NCI-H2081 treated with DMSO at 0.1 percent for 48 hours (cell line): ENCODE results near the gene GPHN.
"Not testable (repeated sequence)": the region's sequence is repeated elsewhere in the genome, so short reads cannot be mapped to it uniquely, and the experiment has no call there.

Experiments
- DNase-seq: peaks from one replicate; lab custom pipeline; 2025; lab: John Stamatoyannopoulos, UW

The GPHN gene

DNA sequence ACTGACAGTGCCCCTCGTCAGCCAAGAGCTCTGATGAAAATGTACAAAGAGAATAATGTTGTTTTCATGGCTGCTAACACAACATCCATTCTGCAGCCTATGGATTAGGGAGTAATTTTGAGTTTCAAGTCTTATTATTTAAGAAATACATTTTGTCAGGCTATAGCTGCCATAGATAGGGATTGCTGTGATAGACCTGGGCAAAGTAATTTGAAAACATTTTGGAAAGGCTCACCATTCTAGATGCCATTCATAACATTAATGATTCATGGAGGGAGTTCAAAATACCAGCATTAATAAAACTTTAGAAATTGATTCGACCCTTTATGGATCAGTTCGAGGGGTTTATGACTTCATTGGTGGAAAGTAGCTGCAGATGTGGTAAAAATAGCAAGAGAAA is 149.8 kb downstream of the GPHN start:
- no peak for DNase-seq

DNA sequence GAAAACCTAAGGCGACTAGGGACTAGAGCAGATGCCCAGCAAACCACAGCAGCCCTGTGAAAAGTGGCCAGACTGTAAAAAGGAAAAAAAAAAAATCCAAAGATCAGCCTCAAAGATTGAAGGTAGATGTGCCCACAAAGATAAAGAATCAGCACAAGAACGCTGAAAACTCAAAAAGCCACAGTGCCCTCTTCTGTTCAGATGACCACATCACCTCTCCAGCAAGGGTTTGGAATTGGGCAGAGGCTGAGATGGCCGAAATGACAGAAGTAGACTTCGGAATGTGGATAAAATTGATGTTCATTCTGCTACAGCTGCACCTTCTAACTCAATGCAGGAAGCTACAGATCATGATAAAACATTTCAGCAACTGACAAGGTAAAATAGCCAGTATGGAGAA is 154.4 kb downstream of the GPHN start:
- DNase-seq, result no peak

DNA sequence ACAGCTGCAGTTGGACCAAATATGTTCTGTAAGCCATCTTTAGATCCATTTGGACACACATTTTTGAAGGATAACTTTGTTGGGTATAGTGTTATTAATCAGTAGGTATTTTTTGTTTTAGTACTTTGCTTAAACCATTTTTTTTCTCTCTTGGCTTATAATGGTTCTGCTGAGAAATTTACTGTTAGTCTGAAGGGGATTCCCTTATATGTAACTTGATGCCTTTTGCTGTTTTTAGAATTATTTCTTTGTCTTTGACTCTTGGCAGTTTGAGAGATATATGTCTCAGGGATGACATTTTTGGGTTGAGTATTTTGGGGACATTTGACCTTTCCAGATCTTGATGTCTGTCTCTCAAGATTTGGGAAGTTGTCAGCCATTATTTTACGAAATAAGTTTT is 169.8 kb downstream of the GPHN start:
- DNase-seq, result no peak

DNA sequence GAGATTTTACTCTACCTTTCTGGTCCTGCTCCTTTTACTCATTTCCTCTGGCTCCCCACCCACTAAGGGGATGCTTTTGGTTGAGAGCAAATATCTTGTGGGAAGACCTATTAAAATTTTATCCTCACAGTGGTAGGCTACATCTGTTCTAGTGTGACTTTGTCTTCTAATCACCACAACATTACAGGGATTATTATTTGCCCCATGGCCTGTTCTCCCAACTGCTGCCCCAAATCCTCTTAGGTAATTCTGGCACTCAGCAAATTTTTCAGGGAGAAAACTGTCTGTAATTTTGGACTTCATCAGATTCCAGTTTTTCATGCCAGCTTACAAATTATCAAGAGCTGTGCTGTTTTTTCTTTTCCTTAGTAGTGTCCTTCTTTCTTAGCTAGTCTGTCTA is 172.3 kb downstream of the GPHN start:
- DNase-seq, result no peak

- DNase-seq, result no peak
These were observed 188.4 kb downstream of the GPHN start for GRCh38 chr14:66696326-66696725.

DNA sequence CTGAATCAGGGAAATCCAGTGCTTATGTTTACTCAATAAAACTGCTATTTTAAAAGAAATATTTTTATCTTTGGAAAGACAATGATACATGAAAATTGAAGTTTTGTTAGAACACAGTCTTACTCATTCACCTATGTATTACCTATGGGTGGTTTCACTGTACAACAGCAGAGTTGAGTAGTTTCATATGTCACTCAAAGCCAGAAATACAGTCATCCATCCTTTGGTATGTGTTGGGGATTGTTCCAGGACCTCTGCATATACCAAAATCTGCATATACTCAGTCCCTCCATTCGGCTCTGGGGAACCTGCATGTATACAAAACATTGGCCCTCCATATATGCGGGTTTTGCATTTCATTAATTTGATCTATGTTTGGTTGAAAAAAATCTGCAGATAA is 190.6 kb downstream of the GPHN start:
- no peak for DNase-seq

DNA sequence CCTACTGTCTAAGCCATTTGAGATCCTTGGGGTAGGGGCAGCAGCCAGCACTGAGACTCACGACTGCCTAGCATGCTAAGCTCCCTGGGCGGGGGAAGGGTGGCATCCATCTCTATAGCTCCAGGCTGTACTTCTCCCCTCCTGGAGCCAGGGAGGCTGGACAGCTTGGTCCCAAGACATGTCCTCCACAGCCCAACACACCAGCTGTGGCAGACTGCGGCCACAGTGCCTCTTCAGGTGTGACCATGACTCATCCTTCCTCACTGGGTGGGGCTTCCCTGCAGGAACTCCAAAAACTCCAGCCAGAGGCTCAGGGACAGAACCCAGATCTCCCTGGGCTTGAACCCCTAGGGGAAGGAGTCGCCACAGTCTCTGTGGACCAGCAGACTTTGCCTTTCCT is 193.9 kb downstream of the GPHN start:
- no peak for DNase-seq

GRCh38 chr14:66708267-66708666 is 200.3 kb downstream of the GPHN start:
- DNase-seq, result no peak

DNA sequence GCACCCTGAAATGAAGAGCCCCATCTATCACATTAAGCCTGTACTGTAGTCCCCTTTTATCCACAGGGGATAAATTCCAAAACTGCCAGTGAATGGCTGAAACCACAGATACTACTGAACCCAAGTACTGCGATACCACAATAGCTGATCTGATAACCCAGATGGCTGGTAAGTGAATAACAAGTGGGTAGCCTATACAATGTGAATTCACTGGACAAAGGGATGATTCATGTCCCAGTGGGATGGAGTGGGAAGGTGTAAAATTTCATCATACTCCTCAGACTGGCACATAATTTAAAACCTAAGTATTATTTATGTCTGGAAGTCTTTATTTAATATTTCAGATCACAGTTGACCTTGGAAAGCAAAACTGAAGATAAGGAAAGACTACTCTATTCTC is 201.3 kb downstream of the GPHN start:
- DNase-seq, result no peak

DNA sequence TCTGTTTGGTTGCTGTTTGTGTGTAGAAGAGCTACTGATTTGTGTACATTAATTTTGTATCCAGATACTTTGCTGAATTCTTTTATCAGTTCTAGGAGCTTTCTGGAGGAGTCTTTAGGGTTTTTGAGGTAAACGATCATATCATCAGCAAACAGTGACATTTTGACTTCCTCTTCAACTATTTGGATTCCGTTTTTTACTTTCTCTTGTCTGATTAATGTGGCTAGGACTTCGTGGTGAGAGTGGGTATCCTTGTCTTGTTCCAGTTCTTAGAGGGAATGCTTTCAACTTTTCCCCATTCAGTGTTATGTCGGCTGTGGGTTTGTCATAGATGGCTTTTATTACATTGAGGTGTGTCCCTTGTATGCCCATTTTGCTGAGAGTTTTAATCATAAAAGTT is 206.3 kb downstream of the GPHN start:
- DNase-seq, result not testable (repeated sequence)

DNA sequence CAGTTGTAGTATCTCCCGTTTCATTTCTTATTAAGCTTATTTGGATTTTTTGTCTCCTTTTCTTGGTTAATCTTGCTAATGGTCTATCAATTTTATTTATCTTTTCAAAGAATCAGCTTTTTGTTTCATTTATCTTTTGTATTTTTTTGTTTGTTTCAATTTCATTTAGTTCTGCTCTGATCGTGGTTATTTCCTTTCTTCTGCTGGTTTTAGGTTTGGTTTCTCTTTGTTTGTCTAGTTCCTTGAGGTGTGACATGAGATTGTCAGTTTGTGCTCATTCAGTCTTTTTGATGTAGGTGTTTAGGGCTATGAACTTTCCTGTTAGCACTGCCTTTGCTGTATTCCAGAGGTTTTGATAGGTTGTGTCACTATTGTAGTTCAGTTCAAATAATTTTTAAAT is 207.4 kb downstream of the GPHN start:
- DNase-seq, result not testable (repeated sequence)

GRCh38 chr14:66716227-66716626 is 208.3 kb downstream of the GPHN start:
- no peak for DNase-seq

DNA sequence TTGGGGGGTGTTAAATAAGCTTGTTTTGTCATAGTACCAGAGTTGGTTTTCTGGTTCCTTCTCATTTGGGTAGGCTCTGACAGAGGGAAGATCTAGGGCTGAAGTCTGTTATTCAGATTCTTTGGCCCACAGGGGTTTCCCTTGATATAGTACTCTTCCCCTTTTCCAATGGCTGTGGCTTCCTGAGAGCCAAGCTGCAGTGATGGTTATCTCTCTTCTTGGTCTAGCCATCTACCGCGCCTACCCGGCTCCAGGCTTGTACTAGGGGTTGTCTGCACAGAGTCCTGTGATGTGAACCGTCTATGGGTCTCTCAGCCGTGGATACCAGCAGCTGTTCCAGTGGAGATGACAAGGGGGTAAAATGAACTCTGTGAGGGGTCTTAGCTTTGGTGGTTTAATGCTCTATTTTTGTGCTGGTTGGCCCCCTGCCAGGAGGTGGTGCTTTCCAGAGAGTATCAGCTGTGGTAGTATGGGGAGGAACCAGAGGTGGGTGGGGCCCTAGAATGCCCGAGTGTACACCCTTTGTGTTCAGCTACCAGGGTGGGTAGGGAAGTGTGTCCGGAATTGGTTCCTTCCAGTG is 209.7 kb downstream of the GPHN start:
- no peak for DNase-seq

- DNase-seq, result no peak
These were observed 217.0 kb downstream of the GPHN start for GRCh38 chr14:66724996-66725395.

DNA sequence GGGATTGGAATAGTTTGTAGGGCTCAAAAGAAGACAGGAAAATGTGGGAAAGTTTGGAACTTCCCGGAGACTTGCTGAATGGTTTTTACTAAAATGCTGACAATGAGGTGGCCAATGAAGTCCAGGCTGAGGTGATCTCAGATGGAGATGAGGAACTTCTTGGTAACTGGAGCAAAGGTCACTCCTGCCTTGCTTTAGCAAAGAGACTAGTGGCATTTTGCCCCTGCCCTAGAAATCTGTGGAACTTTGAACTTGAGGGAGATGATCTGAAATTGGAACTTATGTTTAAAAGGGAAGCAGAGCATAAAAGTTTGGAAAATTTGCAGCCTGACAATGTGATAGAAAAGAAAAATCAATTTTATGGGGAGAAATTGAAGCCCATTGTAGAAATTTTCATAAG is 223.4 kb downstream of the GPHN start:
- DNase-seq, result not testable (repeated sequence)

- no peak for DNase-seq
These were observed 227.9 kb downstream of the GPHN start for GRCh38 chr14:66735853-66736252.

DNA sequence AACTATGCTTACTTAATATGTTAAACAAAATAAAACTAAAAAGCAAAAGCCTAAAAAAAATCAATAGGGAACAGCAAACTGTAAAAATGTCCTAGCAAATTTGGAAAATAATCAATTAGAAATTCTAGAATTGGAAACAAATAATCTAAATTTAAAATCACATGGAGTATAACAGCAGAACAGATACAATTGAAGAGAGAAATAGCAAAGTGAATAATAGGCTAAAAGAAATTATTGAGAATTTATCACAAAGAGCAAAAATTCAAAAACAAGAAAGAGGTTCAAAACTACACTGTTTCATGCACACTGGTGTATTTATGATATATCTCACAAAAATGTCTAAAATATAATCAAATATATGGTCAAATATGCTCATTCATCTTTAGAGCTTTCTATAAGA is 231.9 kb downstream of the GPHN start:
- DNase-seq, result no peak

- no peak for DNase-seq
These were observed 237.1 kb downstream of the GPHN start for GRCh38 chr14:66745078-66745477.

GRCh38 chr14:66746316-66747006 is 238.5 kb downstream of the GPHN start:
- peak; percentile 5 for DNase-seq

GRCh38 chr14:66752109-66752508 is 244.2 kb downstream of the GPHN start:
- no peak for DNase-seq

DNA sequence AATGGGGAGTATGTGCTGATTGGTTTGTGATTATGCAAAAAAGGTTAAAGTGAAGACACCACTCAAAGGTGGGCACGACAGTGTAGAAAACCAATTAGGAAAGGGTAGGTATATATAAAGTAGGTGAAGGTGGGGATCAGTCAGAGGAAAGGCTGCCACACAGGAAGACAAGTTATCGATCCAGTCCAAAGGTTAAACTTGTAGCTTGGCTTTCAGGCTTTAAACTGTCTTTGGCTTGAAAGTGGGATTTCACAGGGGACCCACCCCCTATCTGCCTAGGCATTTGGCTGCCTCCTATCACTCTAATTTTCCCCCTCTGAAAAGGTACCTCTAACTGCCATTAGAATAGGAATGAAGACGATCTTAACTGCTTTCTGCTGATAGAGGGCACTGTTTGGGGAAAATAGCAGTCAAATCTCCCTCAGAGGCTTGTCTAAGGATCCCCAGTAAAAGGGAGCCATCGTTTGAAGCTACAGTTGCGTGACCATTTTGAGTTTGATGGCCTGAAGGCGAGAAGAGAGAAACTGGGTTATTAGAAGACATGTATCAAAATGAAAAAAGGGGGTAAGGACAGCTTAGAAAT is 250.2 kb downstream of the GPHN start:
- DNase-seq, result no peak

- no peak for DNase-seq
These were observed 264.2 kb downstream of the GPHN start for GRCh38 chr14:66772146-66772545.

DNA sequence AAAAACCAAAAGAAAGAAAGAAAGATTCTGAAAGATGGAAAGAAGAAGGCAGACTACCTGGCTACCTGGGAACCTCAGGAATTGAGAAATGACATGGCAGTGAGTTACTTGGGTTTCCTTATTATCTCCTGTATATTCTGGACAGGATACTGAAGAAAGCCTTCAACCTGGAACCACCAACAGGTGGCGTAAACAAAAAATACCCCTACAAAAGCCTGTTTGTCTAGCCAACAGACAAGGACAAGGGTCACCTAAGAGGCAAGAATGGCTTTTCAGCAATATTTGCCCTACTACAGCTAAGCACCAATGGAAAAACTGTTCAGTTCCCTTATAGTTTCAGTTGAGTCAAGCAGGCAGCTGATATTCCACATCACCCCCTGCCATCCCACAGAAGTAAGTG is 274.9 kb downstream of the GPHN start:
- DNase-seq, result no peak

DNA sequence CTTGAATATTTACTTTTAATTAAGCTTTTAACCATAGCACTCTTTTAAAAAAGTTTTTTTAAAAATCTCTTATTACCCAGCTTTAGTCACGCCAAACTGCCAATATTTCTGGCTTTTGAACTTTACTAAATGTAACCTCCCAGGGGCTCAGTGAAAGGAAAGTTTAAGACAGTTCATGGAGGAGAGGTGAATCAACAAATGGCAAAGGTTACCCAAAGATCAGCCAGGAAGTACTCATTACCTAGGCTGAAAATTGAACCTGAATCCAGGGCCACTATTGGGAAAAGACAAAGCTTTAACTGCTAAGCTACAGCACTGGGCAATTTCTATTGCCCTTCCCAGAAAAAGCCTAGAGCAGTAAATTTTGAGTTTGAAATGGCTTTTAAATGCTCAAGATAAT is 282.2 kb downstream of the GPHN start:
- no peak for DNase-seq
